Measurements from ENCODE around the gene PIK3R6. TPM values are rescaled to one million over a fixed set of nuclear protein-coding genes. Genes with fewer than 3 reads are reported as not detected.

The PIK3R6 gene
- total and polyA plus RNA-seq, 10 of the 15 experiments (the other 5 are each of a cell fraction or from before 2014, with no cell fraction given), result 6.7 to 146 (median 68.2) TPM

- TF ChIP-seq POU2F2 (IDR thresholded peaks at IDR 0.05; ENCODE audit: borderline replicate concordance, low read depth, low read length) (0 out of 3 replicates have a peak, but pooled peaks have one; percentile 29), MTA2 (IDR thresholded peaks at IDR 0.05; ENCODE audit: low read depth) (peak; percentile 88), RELB (IDR thresholded peaks at IDR 0.05; ENCODE audit: low read depth) (peak; percentile 96), PBX3 (IDR thresholded peaks at IDR 0.05; ENCODE audit: insufficient replicate concordance, low read depth, low read length) (no peak), RUNX3 (IDR thresholded peaks at IDR 0.05; ENCODE audit: low read length) (peak; percentile 74; the same call in 1 of the 2 replicates), KAT2A (conservative IDR thresholded peaks at IDR 0.05; ENCODE audit: control insufficient read depth, low read depth, low read length) (no peak), SREBF2 (IDR thresholded peaks at IDR 0.05; ENCODE audit: low read length) (no peak), NKRF (conservative IDR thresholded peaks at IDR 0.05) (no peak), BRCA1 (IDR thresholded peaks at IDR 0.05; ENCODE audit: low read depth, low read length) (no peak), TBL1XR1 (IDR thresholded peaks at IDR 0.05; ENCODE audit: low read depth, low read length) (no peak), IKZF1 (conservative IDR thresholded peaks at IDR 0.05) (peak; percentile 93), ZBTB11 (CRISPR knock-in tag; IDR thresholded peaks at IDR 0.05) (no peak), MAX (IDR thresholded peaks at IDR 0.05; ENCODE audit: low read depth, low read length) (no peak), CUX1 (IDR thresholded peaks at IDR 0.05; ENCODE audit: insufficient replicate concordance, low read depth, low read length) (no peak), RAD21 (IDR thresholded peaks at IDR 0.05; ENCODE audit: insufficient read depth, low read depth, low read length) (no peak), NBN (IDR thresholded peaks at IDR 0.05) (no peak)
These were observed 60.4 kb downstream of the PIK3R6 start (continued) for GRCh38 chr17:8806926-8807550.

All from GM12878 (cell line).